Anterior cingulate cortex (tissue), 58 donors: Measurements from ENCODE around the gene CAST.
A peak's percentile ranks its signal among the peaks of the same experiment; 100 is the strongest.

Experiments
- DNase-seq, 58 donors: peaks; one replicate each; lab custom pipeline; 2025; lab: John Stamatoyannopoulos, UW

CAST gene

GRCh38 chr5:96808541-96808828 lies 146.3 kb downstream of the CAST start:
- DNase-seq: no peak

DNA sequence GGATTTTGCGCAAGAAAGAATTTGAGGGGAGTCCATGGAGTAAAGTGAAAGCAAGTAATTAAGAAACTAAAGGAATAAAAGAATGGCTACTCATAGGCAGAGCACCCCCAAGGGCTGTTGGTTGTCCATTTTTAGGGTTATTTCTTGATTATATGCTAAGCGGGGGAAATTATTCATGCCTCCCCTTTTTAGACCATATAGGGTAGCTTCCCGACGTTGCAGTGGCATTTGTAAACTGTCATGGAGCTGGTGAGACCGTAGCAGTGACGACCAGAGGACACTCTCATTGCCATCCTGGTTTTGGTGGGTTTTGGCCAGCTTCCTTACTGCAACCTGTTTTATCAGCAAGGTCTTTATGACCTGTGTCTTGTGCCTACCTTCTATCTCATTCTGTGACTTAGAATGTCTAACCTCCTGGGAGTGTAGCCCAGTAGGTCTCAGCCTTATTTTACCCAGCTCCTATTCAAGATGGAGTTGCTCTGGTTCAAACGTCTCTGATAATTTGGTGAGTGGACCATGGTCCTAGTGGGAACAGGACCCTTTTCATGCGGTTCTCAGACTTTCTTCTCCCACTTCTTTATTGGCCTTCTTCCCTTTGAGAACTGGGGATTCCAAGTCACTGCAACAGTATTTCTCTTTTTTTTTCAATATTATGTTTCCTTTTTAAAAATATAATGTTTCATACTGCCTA lies 146.8 kb downstream of the CAST start:
- DNase-seq: no peak

- peak in 1 of 58 donors; percentile 11 for DNase-seq
Observed at GRCh38 chr5:96809921-96810320, 147.7 kb downstream of the CAST start.

DNA sequence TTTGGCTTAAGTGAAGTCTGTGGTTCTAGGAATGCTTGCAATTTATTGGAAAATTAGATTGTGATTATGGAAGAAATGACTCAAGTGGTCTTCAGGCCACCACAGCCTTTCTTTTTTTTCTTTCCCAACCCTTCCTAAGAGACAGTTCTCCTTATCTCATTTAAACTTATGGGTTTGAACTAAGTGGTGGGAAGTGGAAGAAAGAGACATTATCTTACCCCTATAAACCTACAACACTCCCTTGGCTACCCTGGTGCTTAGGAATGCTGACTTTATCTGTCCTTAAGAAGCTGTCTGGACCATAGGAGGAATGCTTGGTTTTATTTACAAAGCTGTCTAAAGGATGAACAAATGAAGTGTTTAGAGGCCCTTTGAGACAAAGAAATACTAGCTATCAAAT lies 150.7 kb downstream of the CAST start:
- DNase-seq: no peak

DNA sequence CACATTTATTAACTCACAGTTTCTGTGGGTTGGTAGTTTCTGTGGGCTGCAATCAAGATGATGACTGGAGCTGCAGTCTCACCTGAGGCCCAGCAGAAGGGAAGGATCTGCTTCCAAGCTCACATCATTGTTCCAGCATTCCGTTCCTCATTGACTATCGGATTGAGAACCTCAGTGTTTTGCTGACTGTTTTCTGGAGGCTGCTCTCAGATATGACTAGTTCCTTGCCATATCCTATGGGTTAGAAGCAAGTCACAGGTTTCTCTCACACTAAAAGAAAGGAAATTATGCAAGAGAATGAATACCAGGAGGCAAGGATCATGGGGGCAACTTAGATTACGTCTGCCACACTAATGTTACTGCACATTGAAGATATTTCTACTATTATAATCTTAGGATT lies 151.9 kb downstream of the CAST start:
- DNase-seq: no peak

DNA sequence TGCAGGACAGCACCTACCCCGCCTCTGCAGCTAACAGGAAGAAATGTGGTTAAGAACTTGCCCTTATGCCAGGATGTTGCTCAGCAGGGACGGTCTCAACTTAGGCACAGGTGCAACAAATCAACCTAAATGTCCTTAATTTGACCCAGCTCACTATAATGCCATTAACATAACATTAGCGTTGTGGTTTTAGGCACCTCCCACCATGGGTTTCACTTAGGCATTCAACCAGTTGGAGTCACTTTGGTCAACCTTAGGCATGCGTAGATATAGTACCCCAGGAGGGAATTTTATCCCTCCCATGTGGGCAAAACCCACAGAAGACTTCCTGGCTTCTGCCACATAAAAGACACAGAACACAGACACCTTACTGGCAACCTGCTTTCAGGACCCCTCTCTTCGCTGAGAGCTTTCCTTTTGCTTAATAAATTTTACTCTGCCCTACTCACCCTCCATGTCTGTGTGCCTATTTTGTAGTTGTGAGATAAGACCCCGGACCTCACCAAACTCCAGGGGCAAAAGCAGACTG lies 154.3 kb downstream of the CAST start:
- DNase-seq: no peak

DNA sequence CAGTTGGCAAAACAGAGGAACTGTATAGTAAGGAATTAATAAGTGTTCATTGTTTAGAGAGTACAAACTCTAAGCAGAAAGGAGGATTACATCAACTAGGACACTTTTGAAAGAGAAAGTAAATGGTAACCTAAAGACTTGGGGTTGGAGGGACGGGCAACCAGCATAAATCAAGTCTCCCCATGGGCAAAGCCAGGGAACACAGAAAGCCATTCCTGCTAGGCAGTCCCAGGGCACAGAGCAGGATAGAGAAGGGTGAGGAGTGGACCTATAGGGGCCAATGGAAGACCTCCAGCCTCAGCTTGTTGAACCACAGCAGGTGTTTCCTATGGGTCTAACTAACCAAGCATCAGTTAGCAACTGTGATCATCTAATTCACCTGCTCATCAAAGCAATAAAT lies 154.8 kb downstream of the CAST start:
- no peak for DNase-seq

GRCh38 chr5:96817506-96817905 lies 155.3 kb downstream of the CAST start:
- peak in 27 of 58 donors; percentile 7 to 56 (median 23) for DNase-seq

GRCh38 chr5:96818125-96818788 lies 156.1 kb downstream of the CAST start:
- DNase-seq: no peak

GRCh38 chr5:96819806-96820205 lies 157.6 kb downstream of the CAST start:
- no peak for DNase-seq

GRCh38 chr5:96821260-96821916 lies 159.2 kb downstream of the CAST start:
- no peak for DNase-seq

DNA sequence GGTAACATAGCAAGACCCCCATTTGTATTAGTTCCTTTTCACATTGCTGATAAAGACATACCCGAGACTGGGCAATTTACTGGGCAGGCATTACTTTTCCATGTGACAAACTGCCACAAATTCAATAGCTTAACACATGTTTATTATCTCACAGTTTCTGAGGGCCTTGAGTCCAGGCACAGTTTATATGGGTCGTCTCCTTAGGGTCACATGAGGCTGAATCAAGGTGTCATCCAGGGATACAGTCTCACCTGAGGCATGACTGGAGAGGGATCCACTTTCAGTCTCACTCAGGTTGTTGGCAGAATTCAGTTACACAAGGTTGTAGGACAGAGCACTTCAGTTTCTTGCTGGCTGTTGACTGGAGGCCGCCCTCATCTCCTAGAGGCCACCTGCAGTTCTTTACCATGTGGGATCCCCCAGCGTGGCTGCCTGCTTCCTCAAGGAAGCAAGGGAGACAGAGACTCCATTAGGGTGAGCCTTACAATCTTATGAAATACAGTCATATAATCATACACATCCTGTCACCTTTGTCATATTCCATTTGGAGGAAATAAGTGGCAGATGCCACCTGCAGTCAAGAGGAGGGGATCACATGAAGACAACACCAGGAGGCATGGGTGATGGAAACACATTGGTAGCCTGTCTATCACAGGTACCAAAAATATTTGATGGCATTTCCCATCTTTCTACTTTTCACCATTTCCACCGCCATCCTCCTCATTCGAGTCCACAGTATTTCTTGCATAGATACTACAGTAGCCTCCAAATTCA lies 160.7 kb downstream of the CAST start:
- no peak for DNase-seq

DNA sequence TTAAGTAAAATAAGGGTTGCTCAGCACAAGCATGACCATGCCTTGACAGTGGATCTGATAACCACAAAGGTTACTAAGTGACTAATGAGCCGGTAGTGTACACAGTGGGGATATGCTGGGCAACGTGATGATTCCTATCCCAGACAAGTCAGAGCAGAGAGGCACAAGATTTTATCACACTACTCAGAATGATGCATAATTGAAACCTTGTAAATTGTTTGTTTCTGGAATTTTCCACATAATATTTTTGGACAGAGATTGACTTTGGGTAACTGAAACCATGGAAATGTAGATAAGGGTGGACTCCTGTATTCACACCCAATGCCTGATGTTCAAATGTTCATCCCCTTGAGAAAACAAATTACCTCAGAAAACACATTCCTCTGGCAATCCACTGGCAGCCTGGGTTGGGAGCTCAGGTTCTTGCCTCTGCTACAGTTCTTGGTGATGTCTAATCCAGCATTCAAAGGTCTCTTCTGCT lies 161.8 kb downstream of the CAST start:
- DNase-seq: no peak
